Ishikawa (cell line): ENCODE measurements around the gene CFAP221.

Experiments used
- CEBPB ChIP-seq: IDR thresholded peaks from 2 replicates; pipeline ENCODE4 v1.6.1; 2012
- CREB1 ChIP-seq: IDR thresholded peaks from 2 replicates; pipeline ENCODE4 v1.6.1; 2012; ENCODE audit warnings: low read depth
- EGR1 ChIP-seq: IDR thresholded peaks from 2 replicates; pipeline ENCODE4 v1.6.1; 2012
- EP300 ChIP-seq: IDR thresholded peaks from 2 replicates; pipeline ENCODE4 v1.6.1; 2012; ENCODE audit warnings: borderline replicate concordance
- FOXM1 ChIP-seq: IDR thresholded peaks from 2 replicates; pipeline ENCODE4 v1.6.1; 2012; ENCODE audit warnings: low read depth, borderline replicate concordance
- MAX ChIP-seq: IDR thresholded peaks from 2 replicates; pipeline ENCODE4 v1.6.1; 2012
- NFIC ChIP-seq: IDR thresholded peaks from 2 replicates; pipeline ENCODE4 v1.6.1; 2012
- RAD21 ChIP-seq: IDR thresholded peaks from 2 replicates; pipeline ENCODE4 v1.6.1; 2012; ENCODE audit warnings: low read depth
- REST ChIP-seq: IDR thresholded peaks from 2 replicates; pipeline ENCODE4 v1.6.1; 2012; ENCODE audit warnings: low read depth, mild to moderate bottlenecking
- TAF1 ChIP-seq: IDR thresholded peaks from 2 replicates; pipeline ENCODE4 v1.6.1; 2012; ENCODE audit warnings: low read depth, mild to moderate bottlenecking
- TCF12 ChIP-seq: IDR thresholded peaks from 2 replicates; pipeline ENCODE4 v1.6.1; 2012; ENCODE audit warnings: low read depth
- TEAD4 ChIP-seq: IDR thresholded peaks from 2 replicates; pipeline ENCODE4 v1.6.1; 2012
- USF1 ChIP-seq: IDR thresholded peaks from 2 replicates; pipeline ENCODE4 v1.6.1; 2012
- YY1 ChIP-seq: IDR thresholded peaks from 2 replicates; pipeline ENCODE4 v1.6.1; 2012; ENCODE audit warnings: low read depth
- ZBTB7A ChIP-seq: IDR thresholded peaks from 2 replicates; pipeline ENCODE4 v1.6.1; 2012; ENCODE audit warnings: low read depth

The CFAP221 gene

GRCh38 chr2:119544075-119544938, at the start of gene CFAP221:
TSS of gene CFAP221 (plus strand) at chr2:119544449. CDS start at chr2:119546132, 1,683 bp downstream.
- TF ChIP-seq NFIC: no peak
- TF ChIP-seq YY1: 0 out of 2 replicates have a peak, but pooled peaks have one; percentile 14
- TF ChIP-seq EP300: peak; percentile 55; the same call in 1 of the 2 replicates
- peak; percentile 87 for TF ChIP-seq ZBTB7A
- TF ChIP-seq USF1: no peak
- peak; percentile 31; the same call in 1 of the 2 replicates for TF ChIP-seq EGR1

GRCh38 chr2:119495948-119496347, 48.3 kb upstream of the CFAP221 start:
- TF ChIP-seq TCF12: no peak
- no peak for TF ChIP-seq YY1
- TF ChIP-seq CREB1: no peak
- no peak for TF ChIP-seq MAX
- no peak for TF ChIP-seq CEBPB
- no peak for TF ChIP-seq USF1
- TF ChIP-seq ZBTB7A: no peak
- no peak for TF ChIP-seq TAF1
- no peak for TF ChIP-seq TEAD4
- TF ChIP-seq REST: no peak
- TF ChIP-seq FOXM1: no peak
- TF ChIP-seq EGR1: no peak
- no peak for TF ChIP-seq EP300
- TF ChIP-seq RAD21: no peak
- no peak for TF ChIP-seq NFIC

GRCh38 chr2:119496682-119497081, 47.6 kb upstream of the CFAP221 start:
- TF ChIP-seq TCF12 (no peak), NFIC (no peak), EGR1 (no peak), CREB1 (no peak), USF1 (no peak), TEAD4 (no peak), YY1 (no peak), MAX (no peak)

- no peak for TF ChIP-seq FOXM1
These were observed 35.5 kb upstream of the CFAP221 start for GRCh38 chr2:119508756-119509155.

- no peak for TF ChIP-seq RAD21
- no peak for TF ChIP-seq CREB1
- TF ChIP-seq NFIC: no peak
- no peak for TF ChIP-seq MAX
- no peak for TF ChIP-seq TAF1
- no peak for TF ChIP-seq TCF12
- TF ChIP-seq ZBTB7A: no peak
- no peak for TF ChIP-seq FOXM1
- TF ChIP-seq TEAD4: no peak
- TF ChIP-seq REST: no peak
- TF ChIP-seq EGR1: no peak
- no peak for TF ChIP-seq YY1
- TF ChIP-seq USF1: no peak
These were observed 32.3 kb upstream of the CFAP221 start for GRCh38 chr2:119511989-119512388.
